ENCODE measurements around the gene NPBWR2. TPM values are rescaled to one million over a fixed set of nuclear protein-coding genes. Genes with fewer than 3 reads are reported as not detected.
A peak's percentile ranks its signal among the peaks of the same experiment; 100 is the strongest.

Gene NPBWR2
- total RNA-seq, 3 donors from 2014 or later (not counting 1 experiment from before 2014, with no cell fraction given): not detected

GRCh38 chr20:64063389-64064144 is 43.8 kb downstream of the NPBWR2 start:
- 11% methylated on average over 50 of the region's 51 CpGs for WGBS (ENCODE audit: insufficient coverage)
- TF ChIP-seq CTCF (IDR thresholded peaks at IDR 0.05): no peak
- Histone ChIP-seq H3K27ac (ENCODE audit: low read length) (no peak overlapping the region), H3K9me3 (ENCODE audit: control insufficient read depth, insufficient read depth, low read length) (no peaks in the 10 kb centered on the region), H3K36me3 (ENCODE audit: control insufficient read depth, insufficient read depth, low read length) (no peaks in the 10 kb centered on the region), H3K27me3 (ENCODE audit: control insufficient read depth, insufficient read depth, low read length) (no peaks in the 10 kb centered on the region), H3K4me1 (ENCODE audit: control insufficient read depth, insufficient read depth, low read length) (peaks cover 62% of the 10 kb centered on the region), H3K4me3 (ENCODE audit: low read length) (peak overlapping the region; percentile 47)
- H3K4me3 Mint-ChIP-seq: peak overlapping the region; percentile 86
- H3K27ac Mint-ChIP-seq: peak overlapping the region in 1 of 2 donors; percentile 87
- ATAC-seq (no peak), DNase-seq (peak in 1 of 2 donors; percentile 25)
- intact Hi-C loops (cut with micrococcal nuclease): no loop called here
- H3K4me1 Mint-ChIP-seq: peaks cover 30 to 56% of the 10 kb centered on the region in 2 donors
- no peaks in the 10 kb centered on the region for H3K9me3 Mint-ChIP-seq
- H3K27me3 Mint-ChIP-seq (ENCODE audit: low read depth in 2 of 2): no peaks in the 10 kb centered on the region
- no peaks in the 10 kb centered on the region for H3K36me3 Mint-ChIP-seq

GRCh38 chr20:64062596-64063388 is 44.6 kb downstream of the NPBWR2 start, which contains the start of gene TCEA2:
Gene TCEA2 (plus strand): TSS chr20:64063198. CDS start chr20:64063313, 115 bp downstream.
- intact Hi-C loops (cut with micrococcal nuclease): no loop called here
- no peaks in the 10 kb centered on the region for H3K27me3 Mint-ChIP-seq (ENCODE audit: low read depth in 2 of 2)
- H3K4me1 ChIP-seq (ENCODE audit: control insufficient read depth, insufficient read depth, low read length): peaks cover 60% of the 10 kb centered on the region
- no peaks in the 10 kb centered on the region for H3K36me3 Mint-ChIP-seq
- peak within 1 kb of the TSS; percentile 47 for H3K4me3 ChIP-seq (ENCODE audit: low read length)
- H3K27ac ChIP-seq (ENCODE audit: low read length): peak within 1 kb of the TSS; percentile 6
- no peaks in the 10 kb centered on the region for H3K27me3 ChIP-seq (ENCODE audit: control insufficient read depth, insufficient read depth, low read length)
- peak within 1 kb of the TSS in 1 of 2 donors; percentile 87 for H3K27ac Mint-ChIP-seq
- 12% methylated on average over 85 of the region's 85 CpGs for WGBS (ENCODE audit: insufficient coverage)
- no peaks in the 10 kb centered on the region for H3K9me3 ChIP-seq (ENCODE audit: control insufficient read depth, insufficient read depth, low read length)
- H3K9me3 Mint-ChIP-seq: no peaks in the 10 kb centered on the region
- H3K4me3 Mint-ChIP-seq: peak within 1 kb of the TSS; percentile 86
- peak; percentile 87 to 96 for DNase-seq
- peak; percentile 82 to 92 (median 86) for ATAC-seq
- peaks cover 33 to 56% of the 10 kb centered on the region in 2 donors for H3K4me1 Mint-ChIP-seq
- H3K36me3 ChIP-seq (ENCODE audit: control insufficient read depth, insufficient read depth, low read length): no peaks in the 10 kb centered on the region
- TF ChIP-seq CTCF (IDR thresholded peaks at IDR 0.05): no peak

GRCh38 chr20:64062276-64062595 is 45.1 kb downstream of the NPBWR2 start:
- Mint-ChIP-seq H3K36me3 (no peaks in the 10 kb centered on the region), H3K27ac (peak overlapping the region in 1 of 2 donors; percentile 87), H3K27me3 (ENCODE audit: low read depth in 2 of 2) (no peaks in the 10 kb centered on the region), H3K9me3 (no peaks in the 10 kb centered on the region), H3K4me1 (peaks cover 37 to 56% of the 10 kb centered on the region in 2 donors), H3K4me3 (no peak overlapping the region)
- DNase-seq (no peak), ATAC-seq (no peak)
- Histone ChIP-seq H3K27ac (ENCODE audit: low read length) (no peak overlapping the region), H3K4me3 (ENCODE audit: low read length) (no peak overlapping the region), H3K4me1 (ENCODE audit: control insufficient read depth, insufficient read depth, low read length) (peaks cover 61% of the 10 kb centered on the region), H3K27me3 (ENCODE audit: control insufficient read depth, insufficient read depth, low read length) (no peaks in the 10 kb centered on the region), H3K9me3 (ENCODE audit: control insufficient read depth, insufficient read depth, low read length) (no peaks in the 10 kb centered on the region), H3K36me3 (ENCODE audit: control insufficient read depth, insufficient read depth, low read length) (no peaks in the 10 kb centered on the region)
- intact Hi-C loops (cut with micrococcal nuclease): no loop called here
- 78% methylated on average over 5 of the region's 5 CpGs for WGBS (ENCODE audit: insufficient coverage)
- TF ChIP-seq CTCF (IDR thresholded peaks at IDR 0.05): no peak

Data from natural killer cell (primary cell).